A549 (cell line): ENCODE measurements around the gene NAPEPLD. TPM values are rescaled to one million over a fixed set of nuclear protein-coding genes. Genes with fewer than 3 reads are reported as not detected.
"Not testable (repeated sequence)": the region's sequence is repeated elsewhere in the genome, so short reads cannot be mapped to it uniquely, and the experiment has no call there.

Source experiments
- ATAC-seq, 2 experiments: fragments of 200-7000 bp in 1 of 2; fragments of >200 bp in 1 of 2; cut with Nextera tagmentation in 1 of 2; cut with Tn5 transposase in 1 of 2; 3 replicates each; pipeline versions ENCODE4 v1.8.0 to v1.9.1; 2018 to 2020; ENCODE audit warnings: mild to moderate bottlenecking in 1 of 2, moderate library complexity in 1 of 2
- CTCF ChIA-PET: fragments of 300-600 bp; sonication (Branson Sonifier 250); formaldehyde crosslinking; extraction: SDS; loops from one replicate; lab custom pipeline; 2021; ENCODE audit warnings: antibody characterized with exemption, inconsistent platforms; lab: Yijun Ruan, JAX
- POLR2A ChIA-PET: fragments of 350-600 bp; formaldehyde crosslinking; extraction: SDS; loops from one replicate; lab custom pipeline; 2021; ENCODE audit warnings: antibody characterized with exemption, inconsistent platforms; lab: Yijun Ruan, JAX
- DNase-seq, 2 experiments: peaks; one replicate each; pipeline versions ENCODE4 v3.0.0 to v3.0.0-alpha.2; 2011 to 2016; ENCODE audit warnings: low read depth in 1 of 2, low spot score in 1 of 2
- FAIRE-seq: peaks from 2 replicates; lab custom pipeline; 2011; peaks lifted over from hg19 to GRCh38; lab: Jason Lieb, UNC
- H3K27ac ChIP-seq, 2 experiments: fragments of >200 bp; sonication (Bioruptor Twin); formaldehyde crosslinking; 3 replicates each; pipeline ENCODE4 v1.5.1; 2016 to 2017
- H3K4me1 ChIP-seq: fragments of >200 bp; sonication (Bioruptor Twin); formaldehyde crosslinking; 3 replicates; pipeline ENCODE4 v1.6.1; 2016
- H3K4me2 ChIP-seq: fragments of >200 bp; sonication (Bioruptor Twin); formaldehyde crosslinking; 3 replicates; pipeline ENCODE4 v1.6.1; 2016
- H3K4me3 ChIP-seq: fragments of >200 bp; sonication (Bioruptor Twin); formaldehyde crosslinking; 3 replicates; pipeline ENCODE4 v1.5.1; 2016
- H3K9me3 ChIP-seq: fragments of >200 bp; sonication (Bioruptor Twin); formaldehyde crosslinking; 3 replicates; pipeline ENCODE4 v1.6.1; 2016
- CBX2 ChIP-seq: fragments of 200-600 bp; sonication (generic); IDR thresholded peaks from 2 replicates; pipeline ENCODE4 v1.6.1; 2016; ENCODE audit warnings: low read depth, mild to moderate bottlenecking, borderline replicate concordance
- CEBPB ChIP-seq, 2 experiments: fragments of >200 bp in 1 of 2; sonication (Bioruptor Twin) in 1 of 2; formaldehyde crosslinking in 1 of 2; IDR thresholded peaks; 2 replicates each; pipeline ENCODE4 v1.6.1; 2012 to 2016
- CHD2 ChIP-seq: fragments of 150-350 bp; IDR thresholded peaks from 2 replicates; pipeline ENCODE4 v1.6.1; 2014; ENCODE audit warnings: low read length; ENCODE audit not compliant: partially characterized antibody
- EHMT2 ChIP-seq: fragments of 200-600 bp; sonication (generic); IDR thresholded peaks from 2 replicates; pipeline ENCODE4 v1.6.1; 2016; ENCODE audit warnings: antibody characterized with exemption, low read depth, mild to moderate bottlenecking, moderate library complexity
- FOSL2 ChIP-seq, 2 experiments: fragments of 450-650 bp in 1 of 2; fragments of >200 bp in 1 of 2; sonication (Bioruptor Twin) in 1 of 2; formaldehyde crosslinking; IDR thresholded peaks; 2 replicates each; pipeline versions ENCODE4 v1.5.0 to v1.6.1; 2016 to 2020; ENCODE audit warnings: mild to moderate bottlenecking in 1 of 2, moderate library complexity in 1 of 2
- HDAC2 ChIP-seq: fragments of 200-600 bp; sonication (generic); IDR thresholded peaks from 2 replicates; pipeline ENCODE4 v1.6.1; 2016
- HEYL ChIP-seq: fragments of 250-450 bp; sonication (Bioruptor Pico); IDR thresholded peaks from 2 replicates; pipeline ENCODE4 v1.8.0; 2021; ENCODE audit warnings: mild to moderate bottlenecking, moderate library complexity
- HOXA7 ChIP-seq: fragments of 250-450 bp; sonication (Bioruptor Pico); IDR thresholded peaks from 2 replicates; pipeline ENCODE4 v1.5.0; 2020; ENCODE audit warnings: mild to moderate bottlenecking, moderate library complexity
- JUN ChIP-seq, 2 experiments: fragments of >200 bp; sonication (Bioruptor Twin); formaldehyde crosslinking; IDR thresholded peaks; 2 replicates in 1 of 2; 3 replicates in 1 of 2; pipeline ENCODE4 v1.6.1; 2016 to 2017
- KDM5A ChIP-seq: fragments of 200-600 bp; sonication (generic); IDR thresholded peaks from 2 replicates; pipeline ENCODE4 v1.6.1; 2016; ENCODE audit warnings: antibody characterized with exemption, mild to moderate bottlenecking
- MAFK ChIP-seq: fragments of 450-650 bp; IDR thresholded peaks from 2 replicates; pipeline ENCODE4 v1.6.1; 2014; ENCODE audit not compliant: partially characterized antibody
- NR3C1 ChIP-seq: fragments of >200 bp; sonication (Bioruptor Twin); formaldehyde crosslinking; IDR thresholded peaks from 3 replicates; pipeline ENCODE4 v1.6.1; 2017
- PHF8 ChIP-seq: fragments of 200-600 bp; sonication (generic); IDR thresholded peaks from 2 replicates; pipeline ENCODE4 v1.6.1; 2016; ENCODE audit warnings: low read depth, mild to moderate bottlenecking, antibody characterized with exemption, moderate library complexity, borderline replicate concordance
- POLR2A ChIP-seq: IDR thresholded peaks from 2 replicates; pipeline ENCODE4 v1.6.1; 2012; ENCODE audit warnings: mild to moderate bottlenecking, low read length
- RARB ChIP-seq: fragments of 250-450 bp; sonication (Bioruptor Pico); IDR thresholded peaks from 2 replicates; pipeline ENCODE4 v1.8.0; 2021; ENCODE audit warnings: mild to moderate bottlenecking, moderate library complexity
- RFX5 ChIP-seq: fragments of 450-650 bp; IDR thresholded peaks from 2 replicates; pipeline ENCODE4 v1.7.1; 2014; ENCODE audit warnings: antibody characterized with exemption, mild to moderate bottlenecking, moderate library complexity
- RNF2 ChIP-seq: fragments of 200-600 bp; sonication (generic); IDR thresholded peaks from 2 replicates; pipeline ENCODE4 v1.6.1; 2016; ENCODE audit warnings: low read depth, mild to moderate bottlenecking, antibody characterized with exemption, moderate library complexity, borderline replicate concordance
- SMC3 ChIP-seq: fragments of >200 bp; sonication (Bioruptor Twin); formaldehyde crosslinking; IDR thresholded peaks from 3 replicates; pipeline ENCODE4 v1.6.1; 2018; ENCODE audit warnings: inconsistent platforms
- WGBS: methylation state at CpG from one replicate; pipeline ENCODE4 v1.1.6; 2017; ENCODE audit errors: missing lambda C conversion rate; 5-methylcytosine and 5-hydroxymethylcytosine counted together
- polyA plus RNA-seq, 4 experiments: library from polyadenylated mRNA; depleted of rRNA in 3 of 4; stranded (reverse); fragments of >200 nt; fragmentation: RNase III in 1 of 4; extraction: RNeasy Plus Mini Kit Qiagen cat#74134 plus additional on column Dnase treatment in 1 of 4; gene quantifications; 2 replicates in 3 of 4; 3 replicates in 1 of 4; pipeline ENCODE4 v1.2.3, GENCODE V29; 2011 to 2017
- TF ChIP-seq, protein P1 (sequence below): IDR thresholded peaks from 2 replicates; pipeline ENCODE4 v1.6.1; 2012
- TF ChIP-seq, protein P2 (sequence below): fragments of >200 bp; sonication (Bioruptor Twin); formaldehyde crosslinking; IDR thresholded peaks from 3 replicates; pipeline ENCODE4 v1.5.1; 2016
- TF ChIP-seq, protein P3 (sequence below): fragments of 450-650 bp; IDR thresholded peaks from 2 replicates; pipeline ENCODE4 v1.6.1; 2014; ENCODE audit warnings: antibody characterized with exemption
- TF ChIP-seq, protein P4 (sequence below): fragments of 150-350 bp; IDR thresholded peaks from 2 replicates; pipeline ENCODE4 v1.6.1; 2014; ENCODE audit warnings: low read depth, mild to moderate bottlenecking, low read length
- TF ChIP-seq, protein P5 (sequence below): fragments of >200 bp; sonication (Bioruptor Twin); formaldehyde crosslinking; IDR thresholded peaks from 3 replicates; pipeline ENCODE4 v1.6.1; 2016

Gene NAPEPLD
- polyA plus RNA-seq, 2 of the 4 experiments (the other 2 are of a cell fraction), result 10.1 to 12.0 TPM

DNA sequence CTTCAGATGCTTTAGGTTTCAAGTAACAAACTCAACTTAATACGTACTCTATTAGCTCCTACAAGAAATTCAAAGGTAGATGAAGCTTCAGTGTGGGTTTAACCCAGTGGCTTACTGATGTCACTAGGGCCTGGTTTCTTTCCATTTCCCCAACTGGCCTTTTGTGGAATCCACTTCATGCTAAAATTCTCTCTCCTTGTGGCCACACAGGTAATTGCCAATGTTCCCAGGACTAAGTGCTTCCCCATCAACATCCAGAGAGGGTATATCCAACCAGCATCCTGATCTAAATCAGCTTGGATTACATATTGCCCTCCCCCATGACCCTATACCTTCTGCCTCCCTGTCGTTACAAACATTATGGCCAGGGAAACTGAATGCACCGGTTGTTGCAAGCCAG lies 85.0 kb downstream of the NAPEPLD start (continued):
- TF ChIP-seq, protein P1, sequence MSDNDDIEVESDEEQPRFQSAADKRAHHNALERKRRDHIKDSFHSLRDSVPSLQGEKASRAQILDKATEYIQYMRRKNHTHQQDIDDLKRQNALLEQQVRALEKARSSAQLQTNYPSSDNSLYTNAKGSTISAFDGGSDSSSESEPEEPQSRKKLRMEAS, result no peak
- TF ChIP-seq RNF2 (no peak), CEBPB (IDR thresholded peaks at IDR 0.05) (no peak), JUN (IDR thresholded peaks at IDR 0.05) (no peak), HEYL (no peak), MAFK (no peak), SMC3 (no peak), KDM5A (no peak)
- TF ChIP-seq, all 56 proteins: peak for 0

DNA sequence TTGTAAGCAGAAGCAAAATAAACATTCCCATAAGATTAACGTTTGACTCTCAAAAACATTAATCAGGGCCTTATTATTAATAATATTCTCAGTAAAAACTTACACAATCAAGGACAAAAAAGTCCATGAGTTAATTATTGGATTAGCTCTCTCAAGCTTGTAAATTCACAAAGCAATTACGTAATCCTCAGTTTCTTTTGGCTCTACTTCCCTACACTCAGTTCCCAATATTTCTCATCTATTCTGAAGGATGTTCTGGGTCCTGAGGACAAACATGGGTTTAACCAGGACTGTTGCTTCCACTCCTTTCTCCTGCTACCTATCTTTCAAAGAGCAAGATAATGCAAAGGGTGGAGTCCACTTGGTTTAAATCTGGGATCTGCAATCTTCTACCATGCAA lies 89.4 kb downstream of the NAPEPLD start:
- 67% methylated on average over 2 of the region's 2 CpGs for WGBS
- no peak for FAIRE-seq
- no peaks in the 10 kb centered on the region for H3K4me1 ChIP-seq
- TF ChIP-seq CBX2, result no peak
- no peak for TF ChIP-seq POLR2A
- TF ChIP-seq EHMT2, result no peak
- TF ChIP-seq, protein P2, sequence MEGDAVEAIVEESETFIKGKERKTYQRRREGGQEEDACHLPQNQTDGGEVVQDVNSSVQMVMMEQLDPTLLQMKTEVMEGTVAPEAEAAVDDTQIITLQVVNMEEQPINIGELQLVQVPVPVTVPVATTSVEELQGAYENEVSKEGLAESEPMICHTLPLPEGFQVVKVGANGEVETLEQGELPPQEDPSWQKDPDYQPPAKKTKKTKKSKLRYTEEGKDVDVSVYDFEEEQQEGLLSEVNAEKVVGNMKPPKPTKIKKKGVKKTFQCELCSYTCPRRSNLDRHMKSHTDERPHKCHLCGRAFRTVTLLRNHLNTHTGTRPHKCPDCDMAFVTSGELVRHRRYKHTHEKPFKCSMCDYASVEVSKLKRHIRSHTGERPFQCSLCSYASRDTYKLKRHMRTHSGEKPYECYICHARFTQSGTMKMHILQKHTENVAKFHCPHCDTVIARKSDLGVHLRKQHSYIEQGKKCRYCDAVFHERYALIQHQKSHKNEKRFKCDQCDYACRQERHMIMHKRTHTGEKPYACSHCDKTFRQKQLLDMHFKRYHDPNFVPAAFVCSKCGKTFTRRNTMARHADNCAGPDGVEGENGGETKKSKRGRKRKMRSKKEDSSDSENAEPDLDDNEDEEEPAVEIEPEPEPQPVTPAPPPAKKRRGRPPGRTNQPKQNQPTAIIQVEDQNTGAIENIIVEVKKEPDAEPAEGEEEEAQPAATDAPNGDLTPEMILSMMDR, result no peak
- TF ChIP-seq HDAC2, result no peak
- TF ChIP-seq, protein P3, sequence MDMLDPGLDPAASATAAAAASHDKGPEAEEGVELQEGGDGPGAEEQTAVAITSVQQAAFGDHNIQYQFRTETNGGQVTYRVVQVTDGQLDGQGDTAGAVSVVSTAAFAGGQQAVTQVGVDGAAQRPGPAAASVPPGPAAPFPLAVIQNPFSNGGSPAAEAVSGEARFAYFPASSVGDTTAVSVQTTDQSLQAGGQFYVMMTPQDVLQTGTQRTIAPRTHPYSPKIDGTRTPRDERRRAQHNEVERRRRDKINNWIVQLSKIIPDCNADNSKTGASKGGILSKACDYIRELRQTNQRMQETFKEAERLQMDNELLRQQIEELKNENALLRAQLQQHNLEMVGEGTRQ, result no peak
- TF ChIP-seq NR3C1, result no peak
- TF ChIP-seq, protein P4, sequence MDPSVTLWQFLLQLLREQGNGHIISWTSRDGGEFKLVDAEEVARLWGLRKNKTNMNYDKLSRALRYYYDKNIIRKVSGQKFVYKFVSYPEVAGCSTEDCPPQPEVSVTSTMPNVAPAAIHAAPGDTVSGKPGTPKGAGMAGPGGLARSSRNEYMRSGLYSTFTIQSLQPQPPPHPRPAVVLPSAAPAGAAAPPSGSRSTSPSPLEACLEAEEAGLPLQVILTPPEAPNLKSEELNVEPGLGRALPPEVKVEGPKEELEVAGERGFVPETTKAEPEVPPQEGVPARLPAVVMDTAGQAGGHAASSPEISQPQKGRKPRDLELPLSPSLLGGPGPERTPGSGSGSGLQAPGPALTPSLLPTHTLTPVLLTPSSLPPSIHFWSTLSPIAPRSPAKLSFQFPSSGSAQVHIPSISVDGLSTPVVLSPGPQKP, result no peak
- TF ChIP-seq HOXA7 (CRISPR knock-in tag), result no peak
- no peak for TF ChIP-seq CHD2
- TF ChIP-seq PHF8, result no peak
- TF ChIP-seq FOSL2 (IDR thresholded peaks at IDR 0.05), result no peak
- TF ChIP-seq FOSL2 (CRISPR knock-in tag; IDR thresholded peaks at IDR 0.05), result no peak
- no peak for TF ChIP-seq RARB (CRISPR knock-in tag)
- TF ChIP-seq, all 56 proteins: peak for 0
- DNase-seq (no peak), ATAC-seq (no peak)
- H3K9me3 ChIP-seq, result no peaks in the 10 kb centered on the region
- no peak overlapping the region for H3K27ac ChIP-seq
- CTCF ChIA-PET, result interaction anchor here (4.8 kb wide), 1 partner anchor 15 kb away, joined by 61 read pairs; the partner anchor contains the start of genes ARMC10 and FBXL13
- POLR2A ChIA-PET, result no interaction called here
- no peak overlapping the region for H3K4me3 ChIP-seq
- no peak overlapping the region for H3K4me2 ChIP-seq

DNA sequence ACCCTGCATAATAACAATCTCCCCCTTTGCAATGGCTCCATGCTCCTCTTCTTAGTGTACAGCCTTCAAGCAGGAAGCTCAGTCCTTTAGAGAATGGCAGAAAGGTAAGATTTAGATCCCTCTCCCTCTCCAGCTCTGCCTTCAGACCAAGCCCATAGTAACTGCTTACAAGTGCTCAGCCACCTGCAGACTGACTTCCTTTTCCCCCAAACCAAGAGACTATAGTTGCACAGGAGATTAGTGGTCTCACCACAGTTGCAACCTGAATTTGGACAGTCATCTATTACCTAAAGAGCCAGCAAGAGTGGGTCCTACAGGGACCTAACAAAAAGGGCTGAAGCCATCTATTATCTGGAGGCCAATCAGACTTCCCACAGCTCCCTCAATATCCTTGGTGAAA lies 90.8 kb downstream of the NAPEPLD start:
- CTCF ChIA-PET, result interaction anchor here (0.6 kb wide), 1 partner anchor 8 kb away, joined by 3 read pairs; no protein-coding TSS in a partner anchor
- H3K4me1 ChIP-seq, result no peaks in the 10 kb centered on the region
- ATAC-seq, result no peak
- H3K27ac ChIP-seq, result no peak overlapping the region
- POLR2A ChIA-PET, result no interaction called here
- no peak overlapping the region for H3K4me2 ChIP-seq
- H3K4me3 ChIP-seq, result no peak overlapping the region
- no peak for FAIRE-seq
- no peak for TF ChIP-seq CEBPB (IDR thresholded peaks at IDR 0.05)
- TF ChIP-seq, protein P5, sequence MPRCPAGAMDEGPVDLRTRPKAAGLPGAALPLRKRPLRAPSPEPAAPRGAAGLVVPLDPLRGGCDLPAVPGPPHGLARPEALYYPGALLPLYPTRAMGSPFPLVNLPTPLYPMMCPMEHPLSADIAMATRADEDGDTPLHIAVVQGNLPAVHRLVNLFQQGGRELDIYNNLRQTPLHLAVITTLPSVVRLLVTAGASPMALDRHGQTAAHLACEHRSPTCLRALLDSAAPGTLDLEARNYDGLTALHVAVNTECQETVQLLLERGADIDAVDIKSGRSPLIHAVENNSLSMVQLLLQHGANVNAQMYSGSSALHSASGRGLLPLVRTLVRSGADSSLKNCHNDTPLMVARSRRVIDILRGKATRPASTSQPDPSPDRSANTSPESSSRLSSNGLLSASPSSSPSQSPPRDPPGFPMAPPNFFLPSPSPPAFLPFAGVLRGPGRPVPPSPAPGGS, result no peak
- no peak for TF ChIP-seq RFX5
- H3K9me3 ChIP-seq, result no peaks in the 10 kb centered on the region
- no peak for DNase-seq

DNA sequence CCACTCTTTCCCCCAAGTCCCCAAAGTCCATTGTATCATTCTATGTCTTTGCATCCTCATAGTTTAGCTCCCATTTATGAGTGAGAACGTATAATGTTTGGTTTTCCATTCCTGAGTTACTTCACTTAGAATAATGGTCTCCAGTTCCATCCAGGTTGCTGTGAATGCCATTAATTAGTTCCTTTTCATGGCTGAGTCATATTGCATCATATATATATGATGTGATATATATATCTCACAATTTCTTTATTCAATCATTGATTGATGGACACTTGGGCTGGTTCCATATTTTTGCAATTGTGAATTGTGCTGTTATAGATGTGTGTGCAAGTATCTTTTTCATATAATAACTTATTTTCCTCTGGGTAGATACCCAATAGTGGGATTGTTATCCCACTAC lies 92.9 kb downstream of the NAPEPLD start:
- H3K9me3 ChIP-seq, FAIRE-seq, H3K4me3 ChIP-seq, H3K27ac ChIP-seq, H3K4me2 ChIP-seq, H3K4me1 ChIP-seq, DNase-seq, CTCF ChIA-PET, POLR2A ChIA-PET, ATAC-seq: not testable (repeated sequence)
- 84% methylated on average over 1 of the region's 1 CpG for WGBS
